Gastroesophageal sphincter (tissue), 4 donors: ENCODE results near the gene ATP5F1C. TPM values are rescaled to one million over a fixed set of nuclear protein-coding genes. Genes with fewer than 3 reads are reported as not detected.
"Not testable (repeated sequence)": the region's sequence is repeated elsewhere in the genome, so short reads cannot be mapped to it uniquely, and the experiment has no call there.

ENCODE experiments used
- ATAC-seq: fragments of 150-250 bp; one replicate; pipeline ENCODE4 v1.9.1; 2016; ENCODE audit warnings: mild to moderate bottlenecking, moderate library complexity
- H3K27ac ChIP-seq, 4 donors: fragments of 200-600 bp; sonication (generic) in 3 of 4; 1 replicate in 3 of 4; 2 replicates in 1 of 4; pipeline ENCODE4 v1.5.1; 2016 to 2019
- H3K27me3 ChIP-seq: fragments of 200-600 bp; sonication (generic); one replicate; pipeline ENCODE4 v1.5.1; 2019
- H3K36me3 ChIP-seq, 2 donors: fragments of 200-600 bp; sonication (generic); one replicate each; pipeline ENCODE4 v1.5.1; 2019; ENCODE audit warnings: control low read depth in 1 of 2
- H3K4me1 ChIP-seq, 3 donors: fragments of 200-600 bp; sonication (generic); 1 replicate in 2 of 3; 2 replicates in 1 of 3; pipeline ENCODE4 v1.5.1; 2016 to 2019; ENCODE audit warnings: control low read depth in 2 of 3
- H3K4me3 ChIP-seq, 2 donors: fragments of 200-600 bp; sonication (generic); one replicate each; pipeline ENCODE4 v1.5.1; 2019; ENCODE audit warnings: mild to moderate bottlenecking in 1 of 2, moderate library complexity in 1 of 2
- H3K9me3 ChIP-seq, 3 donors: fragments of 200-600 bp; sonication (generic); one replicate each; pipeline ENCODE4 v1.5.1; 2017 to 2019; ENCODE audit warnings: control low read depth in 2 of 3
- CTCF ChIP-seq, 4 experiments: fragments of 200-600 bp in 2 of 4; fragments of 450-650 bp in 2 of 4; sonication (generic) in 1 of 4; IDR thresholded peaks; one replicate each; pipeline ENCODE4 v1.5.1; 2017 to 2019; ENCODE audit warnings: antibody characterized with exemption in 4 of 4, mild to moderate bottlenecking in 2 of 4, moderate library complexity in 2 of 4
- EP300 ChIP-seq: sonication (generic); formaldehyde crosslinking; IDR thresholded peaks from one replicate; pipeline ENCODE4 v1.6.1; 2017; ENCODE audit warnings: antibody characterized with exemption, mild to moderate bottlenecking
- POLR2A ChIP-seq, 2 donors: fragments of 450-650 bp; IDR thresholded peaks; one replicate each; pipeline ENCODE4 v1.6.1; 2017; ENCODE audit warnings: antibody characterized with exemption in 2 of 2, mild to moderate bottlenecking in 2 of 2, moderate library complexity in 1 of 2
- POLR2AphosphoS5 ChIP-seq: sonication (generic); formaldehyde crosslinking; IDR thresholded peaks from one replicate; pipeline ENCODE4 v1.6.1; 2017; ENCODE audit warnings: antibody characterized with exemption
- WGBS, 2 donors: methylation state at CpG; one replicate each; pipeline ENCODE4 v1.1.5; 2018; ENCODE audit warnings: low coverage in 1 of 2; 5-methylcytosine and 5-hydroxymethylcytosine counted together
- total RNA-seq, 4 donors: library from RNA; depleted of rRNA; stranded (reverse); fragments of >200 nt; gene quantifications; one replicate each; pipeline ENCODE4 v1.1.0, GENCODE V29; 2016

ATP5F1C gene
- total RNA-seq, 4 donors from 2014 or later: 216 to 300 (median 262) TPM

GRCh38 chr10:7766241-7766640, 21.7 kb upstream of the ATP5F1C start:
- Histone ChIP-seq H3K4me3 (no peak overlapping the region), H3K4me1 (no peaks in the 10 kb centered on the region), H3K27me3 (no peaks in the 10 kb centered on the region), H3K36me3 (peaks cover 3 to 100% of the 10 kb centered on the region in 2 donors), H3K9me3 (no peaks in the 10 kb centered on the region), H3K27ac (no peak overlapping the region)
- 77 to 86% methylated on average over 2 to 3 of the region's 3 CpGs for WGBS, 2 donors
- TF ChIP-seq POLR2A (IDR thresholded peaks at IDR 0.05) (no peak), CTCF (IDR thresholded peaks at IDR 0.05) (no peak), POLR2AphosphoS5 (no peak), EP300 (no peak)
- no peak for ATAC-seq

GRCh38 chr10:7767209-7767608, 20.8 kb upstream of the ATP5F1C start:
- 90 to 92% methylated on average over 6 to 10 of the region's 10 CpGs for WGBS, 2 donors
- Histone ChIP-seq H3K36me3 (peaks cover 3 to 100% of the 10 kb centered on the region in 2 donors), H3K4me3 (no peak overlapping the region), H3K27ac (no peak overlapping the region), H3K4me1 (no peaks in the 10 kb centered on the region), H3K27me3 (no peaks in the 10 kb centered on the region), H3K9me3 (no peaks in the 10 kb centered on the region)
- TF ChIP-seq CTCF (IDR thresholded peaks at IDR 0.05) (no peak), POLR2AphosphoS5 (no peak), EP300 (no peak), POLR2A (IDR thresholded peaks at IDR 0.05) (no peak)
- ATAC-seq: no peak

- H3K4me3 ChIP-seq: no peak overlapping the region
- H3K27me3 ChIP-seq: no peaks in the 10 kb centered on the region
- H3K27ac ChIP-seq: no peak overlapping the region
- TF ChIP-seq POLR2AphosphoS5 (no peak), CTCF (IDR thresholded peaks at IDR 0.05) (no peak), POLR2A (IDR thresholded peaks at IDR 0.05) (no peak), EP300 (no peak)
- no peaks in the 10 kb centered on the region for H3K4me1 ChIP-seq
- no peak for ATAC-seq
- 92 to 93% methylated on average over 6 to 7 of the region's 7 CpGs for WGBS, 2 donors
- H3K9me3 ChIP-seq: no peaks in the 10 kb centered on the region
- peaks cover 3 to 98% of the 10 kb centered on the region in 2 donors for H3K36me3 ChIP-seq
Observed at GRCh38 chr10:7768417-7768816, 19.6 kb upstream of the ATP5F1C start.

- H3K4me1 ChIP-seq: no peaks in the 10 kb centered on the region
- TF ChIP-seq CTCF (IDR thresholded peaks at IDR 0.05): no peak
- TF ChIP-seq POLR2AphosphoS5: no peak
- no peak for TF ChIP-seq EP300
- TF ChIP-seq POLR2A (IDR thresholded peaks at IDR 0.05): no peak
- no peak for ATAC-seq
- H3K4me3 ChIP-seq: no peak overlapping the region
- peaks cover 3 to 98% of the 10 kb centered on the region in 2 donors for H3K36me3 ChIP-seq
- no peak overlapping the region for H3K27ac ChIP-seq
- H3K27me3 ChIP-seq: no peaks in the 10 kb centered on the region
- 59 to 74% methylated on average over 4 to 10 of the region's 10 CpGs for WGBS, 2 donors
- H3K9me3 ChIP-seq: no peaks in the 10 kb centered on the region
Observed at GRCh38 chr10:7773845-7774801, 13.9 kb upstream of the ATP5F1C start.

GRCh38 chr10:7776777-7777176, 11.2 kb upstream of the ATP5F1C start:
- TF ChIP-seq POLR2AphosphoS5 (no peak), POLR2A (IDR thresholded peaks at IDR 0.05) (no peak), EP300 (no peak), CTCF (IDR thresholded peaks at IDR 0.05) (no peak)
- H3K4me3 ChIP-seq: no peak overlapping the region
- H3K27ac ChIP-seq: no peak overlapping the region
- H3K9me3 ChIP-seq: no peaks in the 10 kb centered on the region
- no peak for ATAC-seq
- no peaks in the 10 kb centered on the region for H3K4me1 ChIP-seq
- H3K27me3 ChIP-seq: no peaks in the 10 kb centered on the region
- 75% methylated on average over 2 of the region's 2 CpGs; no CpG with 5 or more reads in 1 of the 2 donors for WGBS, 2 donors
- peaks cover 0 to 98% of the 10 kb centered on the region in 2 donors for H3K36me3 ChIP-seq

GRCh38 chr10:7782194-7782593, 5.8 kb upstream of the ATP5F1C start:
- H3K4me3 ChIP-seq, H3K9me3 ChIP-seq, H3K27ac ChIP-seq, H3K27me3 ChIP-seq, ATAC-seq: not testable (repeated sequence)
- WGBS, 2 donors: 72 to 86% methylated on average over 3 to 4 of the region's 6 CpGs
- Histone ChIP-seq H3K4me1 (peaks cover 6 to 27% (median 7%) of the 10 kb centered on the region in 3 donors), H3K36me3 (peaks cover 0 to 53% of the 10 kb centered on the region in 2 donors)
